KOPT-K1 (cell line): Measurements from ENCODE around the gene PSMC6.
A peak's percentile ranks its signal among the peaks of the same experiment; 100 is the strongest.
"Not testable (repeated sequence)": the region's sequence is repeated elsewhere in the genome, so short reads cannot be mapped to it uniquely, and the experiment has no call there.

ENCODE experiments used
- H3K27ac ChIP-seq: fragments of 200-600 bp; sonication (generic); 2 replicates; pipeline ENCODE4 v1.5.1; 2016; ENCODE audit warnings: antibody characterized with exemption, mild to moderate bottlenecking, low read depth, low read length; ENCODE audit not compliant: poor library complexity, severe bottlenecking
- H3K36me3 ChIP-seq: fragments of 200-600 bp; sonication (generic); 2 replicates; pipeline ENCODE4 v1.5.1; 2017; ENCODE audit warnings: antibody characterized with exemption, mild to moderate bottlenecking, low read length, moderate library complexity; ENCODE audit not compliant: insufficient read depth
- H3K9me3 ChIP-seq: fragments of 200-600 bp; sonication (generic); 2 replicates; pipeline ENCODE4 v1.5.1; 2017; ENCODE audit warnings: antibody characterized with exemption, low read length, mild to moderate bottlenecking; ENCODE audit not compliant: insufficient read depth, poor library complexity, severe bottlenecking

The PSMC6 gene

GRCh38 chr14:52735921-52736489 lies 29.0 kb downstream of the PSMC6 start:
- Histone ChIP-seq H3K27ac (no peak overlapping the region), H3K9me3 (no peaks in the 10 kb centered on the region)

GRCh38 chr14:52738409-52738808 lies 31.4 kb downstream of the PSMC6 start:
- Histone ChIP-seq H3K36me3 (peaks cover 13% of the 10 kb centered on the region), H3K9me3 (no peaks in the 10 kb centered on the region), H3K27ac (no peak overlapping the region)

More at GRCh38 chr14:52735921-52736489, 29.0 kb downstream of the PSMC6 start:
- peaks cover 17% of the 10 kb centered on the region for H3K36me3 ChIP-seq

GRCh38 chr14:52740751-52741150 lies 33.8 kb downstream of the PSMC6 start:
- Histone ChIP-seq H3K27ac (no peak overlapping the region), H3K9me3 (no peaks in the 10 kb centered on the region), H3K36me3 (peaks cover 12% of the 10 kb centered on the region)

DNA sequence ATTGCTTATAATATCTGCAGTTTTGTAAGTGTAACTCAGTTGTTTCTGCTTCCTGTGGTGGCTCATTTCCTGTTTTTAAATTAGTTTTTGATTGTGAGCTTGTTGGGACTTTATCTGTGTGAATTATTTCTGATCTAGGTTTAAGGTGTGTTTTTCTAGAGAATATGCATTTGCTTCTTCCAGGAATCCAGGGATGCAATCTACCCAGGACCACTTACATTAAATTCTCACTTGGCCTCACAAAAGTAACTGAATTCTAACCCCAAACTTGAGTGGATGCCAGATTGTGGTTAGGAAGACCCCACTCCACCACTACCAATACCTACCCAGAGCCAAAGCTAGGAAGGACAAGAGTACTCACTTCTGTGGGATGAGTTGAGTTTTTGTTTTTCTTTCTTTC lies 34.9 kb downstream of the PSMC6 start:
- H3K27ac ChIP-seq: peak overlapping the region; percentile 79
- no peaks in the 10 kb centered on the region for H3K9me3 ChIP-seq

DNA sequence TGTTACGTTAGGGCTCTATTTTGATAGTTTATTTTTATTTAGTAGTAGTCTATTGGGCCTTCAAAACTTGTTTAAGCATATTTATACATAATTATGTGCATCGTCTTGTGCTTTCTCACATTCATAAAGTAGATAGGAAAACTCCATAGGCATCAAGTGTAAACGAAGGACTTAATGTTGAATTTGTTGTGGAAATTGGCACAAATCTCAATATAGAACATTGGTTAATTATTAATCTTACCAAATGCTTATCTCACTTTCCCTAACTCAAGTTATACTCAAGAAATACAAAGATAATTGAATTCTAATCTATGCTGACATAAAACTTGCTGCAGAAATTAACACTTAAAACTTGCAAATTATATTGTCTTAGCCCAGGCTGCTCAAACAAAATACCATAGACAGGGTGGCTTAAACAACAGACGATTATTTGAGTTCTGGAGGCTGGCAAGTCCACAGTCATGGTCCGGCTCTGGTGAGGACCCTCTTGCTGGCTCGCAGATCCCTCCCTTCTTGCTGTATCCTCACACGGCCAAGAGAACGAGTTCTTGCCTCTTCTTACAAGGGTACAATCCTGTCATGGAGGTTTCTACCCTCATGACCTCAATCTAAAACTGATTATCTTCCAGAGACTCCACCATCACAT lies 41.8 kb downstream of the PSMC6 start:
- no peaks in the 10 kb centered on the region for H3K9me3 ChIP-seq
- no peak overlapping the region for H3K27ac ChIP-seq
- peaks cover 62% of the 10 kb centered on the region for H3K36me3 ChIP-seq

More for the DNA sequence above, 34.9 kb downstream of the PSMC6 start:
- peaks cover 19% of the 10 kb centered on the region for H3K36me3 ChIP-seq

DNA sequence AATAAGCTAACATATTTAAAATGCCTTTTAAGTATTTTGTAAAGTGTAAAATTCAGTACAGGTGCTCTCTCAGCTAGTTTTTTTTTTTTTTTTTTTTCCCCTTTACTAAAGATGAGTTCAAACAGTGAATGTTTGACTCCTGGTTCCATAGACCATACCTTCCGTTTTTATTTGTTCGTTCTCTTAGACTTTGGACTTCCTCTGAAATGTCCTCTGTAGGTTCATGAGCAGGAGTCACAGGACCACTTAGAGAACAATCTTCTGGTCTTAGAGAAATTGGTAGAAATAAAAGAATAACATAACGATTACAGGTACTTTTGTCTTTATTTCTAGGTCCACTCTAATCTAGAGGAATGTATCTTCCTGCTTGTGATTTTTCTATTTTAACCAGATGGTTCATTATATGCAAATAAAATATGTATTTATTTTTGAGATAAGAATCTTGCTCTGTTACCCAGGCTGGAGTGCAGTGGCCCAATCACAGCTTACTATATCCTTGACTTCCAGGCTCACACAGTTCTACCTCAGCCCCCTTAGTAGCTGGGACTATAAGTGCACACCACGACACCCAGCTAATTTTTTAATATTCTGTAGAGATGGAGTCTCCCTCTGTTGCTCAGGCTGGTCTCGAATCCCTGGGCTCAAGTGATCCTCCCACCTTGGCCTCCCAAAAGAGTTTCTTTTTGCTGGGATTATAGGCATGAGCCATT lies 48.8 kb downstream of the PSMC6 start:
- H3K27ac ChIP-seq: no peak overlapping the region
- no peaks in the 10 kb centered on the region for H3K9me3 ChIP-seq
- peaks cover 42% of the 10 kb centered on the region for H3K36me3 ChIP-seq

DNA sequence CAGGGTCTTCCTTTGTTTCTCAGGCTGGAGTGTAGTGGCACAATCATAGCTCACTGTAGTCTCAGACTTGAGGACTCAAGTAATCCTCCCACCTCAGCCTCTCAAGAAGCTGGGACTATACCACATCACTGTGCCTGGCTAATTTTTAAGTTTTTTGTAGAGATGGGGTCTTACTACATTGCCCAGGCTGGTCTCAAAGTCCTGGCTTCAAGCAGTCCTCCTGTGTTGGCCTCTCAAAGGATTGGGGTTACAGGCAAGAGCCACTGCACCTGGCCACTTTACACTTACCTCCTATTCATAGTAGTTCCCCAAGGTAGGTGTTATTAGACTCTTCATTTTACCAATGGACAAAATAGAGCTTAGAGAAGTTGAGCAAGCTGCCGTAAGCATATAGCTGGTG lies 52.1 kb downstream of the PSMC6 start:
- Histone ChIP-seq H3K9me3 (no peaks in the 10 kb centered on the region), H3K27ac (no peak overlapping the region), H3K36me3 (peaks cover 41% of the 10 kb centered on the region)

DNA sequence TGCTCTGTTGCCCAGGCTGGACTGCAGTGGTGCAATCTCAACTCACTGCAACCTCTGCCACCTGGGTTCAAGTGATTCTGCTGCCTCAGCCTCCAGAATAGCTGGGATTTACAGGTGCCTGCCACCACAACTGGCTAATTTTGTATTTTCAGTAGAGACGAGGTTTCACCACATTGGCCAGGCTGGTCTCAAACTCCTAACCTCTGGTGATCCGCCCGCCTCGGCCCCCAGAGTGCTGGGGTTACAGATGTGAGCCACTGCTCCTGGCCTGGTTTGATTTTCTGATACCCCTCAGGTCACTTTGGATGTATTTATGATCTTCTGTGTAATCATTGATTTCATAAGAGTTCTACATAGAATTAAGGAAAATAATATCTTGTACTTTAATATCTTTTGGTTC lies 55.9 kb downstream of the PSMC6 start:
- not testable (repeated sequence) for H3K9me3 ChIP-seq
- H3K36me3 ChIP-seq: peaks cover 57% of the 10 kb centered on the region

GRCh38 chr14:52767058-52767833 lies 60.2 kb downstream of the PSMC6 start:
- Histone ChIP-seq H3K9me3 (no peaks in the 10 kb centered on the region), H3K36me3 (peaks cover 73% of the 10 kb centered on the region), H3K27ac (no peak overlapping the region)

More for the DNA sequence above, 55.9 kb downstream of the PSMC6 start:
- not testable (repeated sequence) for H3K27ac ChIP-seq

GRCh38 chr14:52769887-52770286 lies 62.9 kb downstream of the PSMC6 start:
- no peaks in the 10 kb centered on the region for H3K9me3 ChIP-seq
- H3K36me3 ChIP-seq: peaks cover 89% of the 10 kb centered on the region
- H3K27ac ChIP-seq: no peak overlapping the region

DNA sequence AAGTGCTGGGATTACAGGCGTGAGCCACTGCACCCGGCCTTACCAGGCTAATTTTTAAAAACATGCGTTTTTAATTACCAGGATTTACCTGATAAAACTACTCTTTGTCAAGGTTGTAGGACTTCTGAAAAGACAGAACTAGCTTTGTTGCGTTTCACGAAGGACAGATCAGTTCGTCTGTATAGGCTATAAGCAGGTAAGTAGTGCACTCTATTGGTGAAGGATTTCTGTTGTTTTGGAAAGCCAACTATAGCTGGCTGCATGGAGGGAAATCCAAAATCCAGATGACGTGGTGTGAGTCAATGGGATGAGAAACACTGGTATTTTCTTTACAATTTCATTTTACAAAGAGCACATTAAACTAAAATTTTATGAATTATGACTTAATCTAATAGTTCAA lies 69.8 kb downstream of the PSMC6 start:
- Histone ChIP-seq H3K9me3 (no peaks in the 10 kb centered on the region), H3K27ac (no peak overlapping the region), H3K36me3 (peaks cover 93% of the 10 kb centered on the region)
